ENCODE data around the gene RPTOR. TPM values are rescaled to one million over a fixed set of nuclear protein-coding genes. Genes with fewer than 3 reads are reported as not detected.

Gene RPTOR
- total and polyA plus RNA-seq, 10 of the 15 experiments (the other 5 are each of a cell fraction or from before 2014, with no cell fraction given), result 0.18 to 32.1 (median 7.8) TPM

GRCh38 chr17:80544655-80545498 lies at the start of gene RPTOR (continued):
- TF ChIP-seq ZNF687 (IDR thresholded peaks at IDR 0.05) (0 out of 2 replicates have a peak, but pooled peaks have one; percentile 16), NR2C2 (IDR thresholded peaks at IDR 0.05; ENCODE audit: borderline replicate concordance, control insufficient read depth, insufficient read length, low read depth) (no peak), SP1 (IDR thresholded peaks at IDR 0.05; ENCODE audit: low read depth, low read length) (peak; percentile 74), HDGF (IDR thresholded peaks at IDR 0.05) (no peak), YBX1 (IDR thresholded peaks at IDR 0.05) (no peak), ZZZ3 (IDR thresholded peaks at IDR 0.05; ENCODE audit: control insufficient read depth, insufficient read length, low read depth) (no peak), NBN (IDR thresholded peaks at IDR 0.05) (peak; percentile 75), NR2C1 (IDR thresholded peaks at IDR 0.05) (0 out of 2 replicates have a peak, but pooled peaks have one; percentile 12), BMI1 (IDR thresholded peaks at IDR 0.05; ENCODE audit: borderline replicate concordance) (no peak; the same call in 1 of the 2 replicates), MYB (IDR thresholded peaks at IDR 0.05; ENCODE audit: borderline replicate concordance, low read depth, low read length) (no peak), LARP7 (IDR thresholded peaks at IDR 0.05) (no peak), ZNF274 (IDR thresholded peaks at IDR 0.05; ENCODE audit: insufficient read depth, insufficient read length) (no peak), MAX (IDR thresholded peaks at IDR 0.05; ENCODE audit: low read depth, low read length) (peak; percentile 80), TBL1XR1 (IDR thresholded peaks at IDR 0.05; ENCODE audit: low read depth, low read length) (peak; percentile 61; the same call in 1 of the 2 replicates), CTCF (IDR thresholded peaks at IDR 0.05 in 2 of 3, conservative IDR thresholded peaks at IDR 0.05 in 1 of 3; ENCODE audit: control insufficient read depth in 2 of 3, extremely low read depth in 1 of 3, insufficient read depth in 1 of 3, low read depth in 3 of 3, low read length in 3 of 3) (no peak), BRCA1 (IDR thresholded peaks at IDR 0.05; ENCODE audit: low read depth, low read length) (no peak), TCF7 (IDR thresholded peaks at IDR 0.05; ENCODE audit: borderline replicate concordance) (no peak), NFYB (IDR thresholded peaks at IDR 0.05; ENCODE audit: insufficient read depth, low read depth, low read length) (no peak), BCLAF1 (IDR thresholded peaks at IDR 0.05) (no peak)
- TF ChIP-seq, protein P1, sequence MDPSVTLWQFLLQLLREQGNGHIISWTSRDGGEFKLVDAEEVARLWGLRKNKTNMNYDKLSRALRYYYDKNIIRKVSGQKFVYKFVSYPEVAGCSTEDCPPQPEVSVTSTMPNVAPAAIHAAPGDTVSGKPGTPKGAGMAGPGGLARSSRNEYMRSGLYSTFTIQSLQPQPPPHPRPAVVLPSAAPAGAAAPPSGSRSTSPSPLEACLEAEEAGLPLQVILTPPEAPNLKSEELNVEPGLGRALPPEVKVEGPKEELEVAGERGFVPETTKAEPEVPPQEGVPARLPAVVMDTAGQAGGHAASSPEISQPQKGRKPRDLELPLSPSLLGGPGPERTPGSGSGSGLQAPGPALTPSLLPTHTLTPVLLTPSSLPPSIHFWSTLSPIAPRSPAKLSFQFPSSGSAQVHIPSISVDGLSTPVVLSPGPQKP (IDR thresholded peaks at IDR 0.05; ENCODE audit: low read depth, low read length), result 0 out of 2 replicates have a peak, but pooled peaks have one; percentile 18
